Activated naive CD4-positive, alpha-beta T cell treated with anti-CD3 and anti-CD28 coated beads, Interleukin-2, amount 50 U/mL, for 16 hours (primary cell): ENCODE measurements around the gene ZNF85.
"Not testable (repeated sequence)": the region's sequence is repeated elsewhere in the genome, so short reads cannot be mapped to it uniquely, and the experiment has no call there.

Source experiments
- DNase-seq: peaks from one replicate; pipeline ENCODE4 v3.0.0-alpha.2; 2020

Gene ZNF85

DNA sequence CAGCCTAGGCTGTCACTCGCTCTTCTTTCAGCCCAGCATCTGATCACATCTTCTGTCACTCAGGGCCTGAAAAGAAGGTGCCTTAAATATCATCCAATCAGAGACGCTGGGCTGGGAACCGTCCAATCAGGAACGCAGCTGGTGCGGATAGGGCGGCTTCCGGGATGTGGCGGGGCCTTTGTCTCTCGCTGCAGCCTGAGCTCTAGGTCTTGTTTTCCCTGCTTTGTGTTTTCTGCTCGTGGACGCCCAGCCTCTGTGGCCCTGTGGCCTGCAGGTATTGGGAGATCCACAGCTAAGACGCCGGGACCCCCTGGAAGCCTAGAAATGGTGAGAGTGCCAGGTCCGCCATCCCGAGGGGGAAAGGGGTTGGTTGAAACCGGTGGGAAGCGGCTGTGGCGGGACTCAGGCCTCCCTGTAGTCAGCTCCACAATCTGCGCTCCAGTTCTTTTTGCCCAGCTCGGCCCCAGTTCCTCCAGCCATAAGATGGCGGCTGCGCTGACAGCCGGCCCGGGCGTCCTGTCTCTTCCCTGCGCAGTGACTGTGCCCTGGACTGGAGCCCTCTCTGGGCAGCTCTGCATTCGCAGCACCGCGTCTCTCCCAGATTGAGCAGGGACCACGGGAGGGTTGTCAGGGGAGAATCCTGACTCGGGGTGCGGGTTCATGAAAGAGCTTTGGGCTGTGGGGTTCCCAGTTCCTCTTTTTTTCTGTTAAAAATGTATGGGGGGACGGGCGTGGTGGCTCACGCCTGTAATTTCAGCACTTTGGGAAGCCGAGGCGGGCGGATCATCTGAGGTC is at the start of gene ZNF85:
TSS of gene ZNF85 (plus strand) at position 175 of the 795 bp plus-strand sequence. CDS start at position 325, 150 bp downstream.
- peak; percentile 89 for DNase-seq

GRCh38 chr19:20879501-20879900 is 43.5 kb upstream of the ZNF85 start:
- DNase-seq = no peak

DNA sequence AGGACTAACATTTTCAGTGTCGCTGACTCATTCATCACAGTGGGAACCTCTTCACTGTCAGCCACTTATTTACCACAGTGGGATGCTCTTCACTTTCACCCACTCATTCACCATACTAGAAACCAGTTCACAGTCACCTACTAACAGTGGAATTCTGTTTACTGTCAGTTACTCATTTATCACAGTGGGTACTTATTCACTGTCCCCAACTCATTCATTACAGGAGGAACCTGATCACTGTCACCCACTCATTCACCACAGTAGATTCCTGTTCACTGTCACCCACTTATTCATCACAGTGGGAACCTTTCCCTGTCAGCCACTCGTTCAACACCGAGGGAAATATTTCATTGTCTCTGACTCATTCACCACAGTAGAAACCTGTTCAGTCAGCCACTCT is 10.1 kb upstream of the ZNF85 start:
- DNase-seq = no peak

DNA sequence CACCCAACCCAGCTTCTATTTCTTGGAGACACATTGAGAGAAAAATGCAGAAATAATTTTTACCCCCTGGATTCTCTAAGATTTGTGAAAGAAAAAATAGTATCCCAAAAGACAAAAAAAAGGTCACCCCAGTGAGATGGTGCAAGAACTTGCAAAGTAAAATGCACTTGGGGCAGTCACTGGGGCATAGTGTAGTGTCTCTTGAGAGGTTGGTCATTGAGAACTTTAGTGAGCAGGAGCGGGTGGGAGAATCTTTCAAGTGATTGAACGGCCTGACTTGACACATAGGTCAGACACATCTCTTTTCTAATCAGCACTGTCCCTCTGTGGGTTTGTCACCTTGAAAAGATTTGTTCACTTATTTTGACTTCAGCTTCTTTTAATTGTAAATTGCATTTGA is 2.4 kb downstream of the ZNF85 start:
- no peak for DNase-seq

DNA sequence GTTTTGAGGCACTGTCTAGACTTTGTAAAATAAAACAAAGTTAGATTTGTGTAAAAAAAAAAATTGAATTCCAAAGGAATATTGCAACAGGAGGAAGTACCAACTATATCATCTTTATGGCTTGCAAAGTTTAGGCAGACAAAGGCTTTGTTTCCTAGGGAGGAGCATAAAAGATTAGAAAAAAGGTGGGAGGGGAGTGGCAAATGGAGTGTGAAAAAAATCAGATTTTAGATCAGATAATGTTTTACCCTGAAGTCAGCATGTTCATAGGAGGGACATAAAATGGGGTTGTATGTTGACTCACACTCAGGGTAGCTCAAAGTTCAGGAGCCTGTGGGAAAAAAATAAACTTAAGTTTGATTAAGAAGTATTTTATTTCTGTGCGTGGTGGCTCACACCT is 3.7 kb downstream of the ZNF85 start:
- no peak for DNase-seq

DNA sequence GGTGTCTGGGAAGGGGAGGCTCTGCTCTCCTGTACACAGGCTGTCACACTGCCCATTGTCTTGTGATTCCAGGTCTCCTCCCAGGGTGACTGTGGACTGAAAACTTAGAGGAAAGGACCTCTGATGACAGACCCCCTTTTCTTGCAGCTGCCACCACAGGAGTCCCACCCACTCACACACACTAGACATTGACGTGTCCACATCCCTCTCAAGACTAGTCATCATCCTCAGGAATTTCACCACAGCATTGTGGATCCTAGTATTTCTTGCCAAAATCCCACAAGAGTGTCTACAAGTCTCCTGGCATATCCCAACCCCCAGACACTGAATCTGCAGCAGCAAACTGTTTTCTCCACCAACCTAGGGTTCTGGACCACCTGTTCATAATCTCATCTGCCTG is 5.3 kb downstream of the ZNF85 start:
- no peak for DNase-seq

GRCh38 chr19:20936322-20936947 is 13.4 kb downstream of the ZNF85 start:
- not testable (repeated sequence) for DNase-seq

DNA sequence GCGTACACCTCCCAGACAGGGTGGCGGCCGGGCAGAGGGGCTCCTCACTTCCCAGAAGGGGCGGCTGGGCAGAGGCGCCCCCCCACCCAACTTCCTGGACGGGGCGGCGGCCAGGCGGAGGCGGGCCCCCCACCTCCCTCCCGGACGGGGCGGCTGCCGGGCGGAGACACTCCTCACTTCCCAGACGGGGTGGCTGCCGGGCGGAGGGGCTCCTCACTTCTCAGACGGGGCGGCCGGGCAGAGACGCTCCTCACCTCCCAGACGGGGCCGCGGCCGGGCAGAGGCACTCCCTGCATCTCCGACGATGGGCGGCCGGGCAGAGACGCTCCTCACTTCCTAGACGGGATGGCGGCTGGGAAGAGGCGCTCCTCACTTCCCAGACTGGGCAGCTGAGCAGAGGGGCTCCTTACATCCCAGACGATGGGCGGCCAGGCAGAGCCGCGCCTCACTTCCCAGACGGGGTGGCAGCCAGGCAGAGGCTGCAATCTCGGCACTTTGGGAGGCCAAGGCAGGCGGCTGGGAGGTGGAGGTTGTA is 29.6 kb downstream of the ZNF85 start:
- DNase-seq = not testable (repeated sequence)

- DNase-seq = no peak
These were observed 41.7 kb downstream of the ZNF85 start for GRCh38 chr19:20964798-20965197.

GRCh38 chr19:20968092-20968491 is 45.0 kb downstream of the ZNF85 start:
- no peak for DNase-seq

- DNase-seq = no peak
These were observed 46.4 kb downstream of the ZNF85 start for GRCh38 chr19:20969498-20969897.

DNA sequence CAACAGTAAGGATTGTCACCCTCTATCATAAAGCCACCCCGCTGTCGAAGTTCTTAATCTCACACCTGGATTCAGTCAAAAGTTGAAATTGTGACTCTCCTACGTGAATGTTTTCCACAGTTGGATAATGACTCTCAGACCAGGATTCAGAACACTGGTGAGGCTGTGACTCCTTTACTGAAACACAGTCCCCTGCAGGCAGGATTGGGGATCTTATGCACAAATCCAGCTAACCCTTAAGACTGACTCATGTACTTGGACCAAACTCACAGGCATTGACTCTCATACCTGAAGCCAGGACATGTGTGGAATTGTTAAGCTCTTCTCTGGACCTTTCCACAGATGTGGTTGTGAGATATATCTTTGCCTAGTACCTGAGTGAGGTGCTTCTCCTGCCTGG is 46.8 kb downstream of the ZNF85 start:
- DNase-seq = no peak

DNA sequence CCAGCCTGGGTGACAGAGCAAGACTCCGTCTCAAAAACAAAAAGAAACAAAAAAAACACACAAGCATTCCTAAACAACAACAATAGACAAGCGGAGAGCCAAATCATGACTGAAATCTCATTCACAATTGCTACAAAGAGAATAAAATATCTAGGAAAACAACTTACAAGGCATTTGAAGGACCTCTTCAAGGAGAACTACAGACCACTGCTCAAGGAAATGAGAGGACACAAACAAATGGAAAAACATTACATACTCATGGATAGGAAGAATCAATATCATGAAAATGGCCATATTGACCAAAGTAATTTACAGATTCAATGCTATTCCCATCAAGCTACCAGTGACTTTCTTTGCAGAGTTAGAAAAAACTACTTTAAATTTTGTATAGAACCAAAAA is 69.7 kb downstream of the ZNF85 start:
- not testable (repeated sequence) for DNase-seq

- peak; percentile 88 for DNase-seq
These were observed 76.8 kb downstream of the ZNF85 start for GRCh38 chr19:20999731-21000352.
